IPS-18a (cell line): ENCODE measurements around the gene HTD2.

Experiments
- H3K27ac ChIP-seq: one replicate; pipeline ENCODE4 v1.5.1; 2013; ENCODE audit warnings: low read length
- H3K27me3 ChIP-seq: one replicate; pipeline ENCODE4 v1.6.1; 2013; ENCODE audit warnings: mild to moderate bottlenecking, low read length; ENCODE audit not compliant: control insufficient read depth, insufficient read depth
- H3K36me3 ChIP-seq: one replicate; pipeline ENCODE4 v1.6.1; 2013; ENCODE audit warnings: low read depth, low read length; ENCODE audit not compliant: control insufficient read depth
- H3K4me1 ChIP-seq: one replicate; pipeline ENCODE4 v1.6.1; 2013; ENCODE audit warnings: low read depth, low read length; ENCODE audit not compliant: control insufficient read depth
- H3K4me3 ChIP-seq: one replicate; pipeline ENCODE4 v1.5.1; 2013; ENCODE audit warnings: low read length
- H3K9ac ChIP-seq: one replicate; pipeline ENCODE4 v1.6.1; 2013; ENCODE audit warnings: mild to moderate bottlenecking, low read length, moderate library complexity
- H3K9me3 ChIP-seq: one replicate; pipeline ENCODE4 v1.6.1; 2013; ENCODE audit warnings: low read depth, low read length; ENCODE audit not compliant: control insufficient read depth

Gene HTD2

GRCh38 chr3:58296269-58296668 is 10.1 kb upstream of the HTD2 start:
- no peak overlapping the region for H3K27ac ChIP-seq
- no peaks in the 10 kb centered on the region for H3K36me3 ChIP-seq
- H3K9me3 ChIP-seq: no peaks in the 10 kb centered on the region
- no peak overlapping the region for H3K9ac ChIP-seq
- no peak overlapping the region for H3K4me3 ChIP-seq
- no peaks in the 10 kb centered on the region for H3K27me3 ChIP-seq
- H3K4me1 ChIP-seq: no peaks in the 10 kb centered on the region

GRCh38 chr3:58296843-58297242 is 9.5 kb upstream of the HTD2 start:
- Histone ChIP-seq H3K4me3 (no peak overlapping the region), H3K36me3 (no peaks in the 10 kb centered on the region), H3K4me1 (no peaks in the 10 kb centered on the region), H3K27me3 (no peaks in the 10 kb centered on the region), H3K27ac (no peak overlapping the region), H3K9ac (no peak overlapping the region), H3K9me3 (no peaks in the 10 kb centered on the region)

- H3K27ac ChIP-seq: no peak overlapping the region
- H3K27me3 ChIP-seq: no peaks in the 10 kb centered on the region
- H3K9ac ChIP-seq: no peak overlapping the region
- H3K4me3 ChIP-seq: no peak overlapping the region
- H3K9me3 ChIP-seq: no peaks in the 10 kb centered on the region
- no peaks in the 10 kb centered on the region for H3K4me1 ChIP-seq
- no peaks in the 10 kb centered on the region for H3K36me3 ChIP-seq
Observed at GRCh38 chr3:58298190-58298589, 8.1 kb upstream of the HTD2 start.

DNA sequence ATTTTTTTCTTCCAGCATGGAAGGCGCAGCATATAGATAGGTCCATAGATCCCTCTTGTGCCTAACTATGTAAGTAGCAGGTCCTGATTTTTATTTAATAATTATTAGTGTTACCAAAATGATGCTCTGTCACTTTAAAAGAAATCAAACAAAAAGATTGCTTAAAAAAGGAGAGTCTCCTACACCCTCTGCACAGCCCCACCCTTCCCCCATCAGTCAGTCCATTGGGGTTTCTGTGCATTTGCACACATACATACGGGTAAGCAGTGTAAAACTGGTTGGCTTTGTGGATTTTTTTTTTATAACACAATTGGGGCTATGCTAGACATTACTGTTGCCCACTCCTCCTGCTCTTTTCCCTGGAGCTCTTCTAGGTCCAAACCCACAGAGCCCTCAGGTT is 7.2 kb upstream of the HTD2 start:
- Histone ChIP-seq H3K9ac (no peak overlapping the region), H3K9me3 (no peaks in the 10 kb centered on the region), H3K27me3 (no peaks in the 10 kb centered on the region), H3K4me1 (no peaks in the 10 kb centered on the region), H3K4me3 (no peak overlapping the region), H3K27ac (no peak overlapping the region), H3K36me3 (no peaks in the 10 kb centered on the region)

- H3K9me3 ChIP-seq: no peaks in the 10 kb centered on the region
- H3K36me3 ChIP-seq: no peaks in the 10 kb centered on the region
- H3K4me1 ChIP-seq: no peaks in the 10 kb centered on the region
- H3K4me3 ChIP-seq: no peak overlapping the region
- H3K9ac ChIP-seq: no peak overlapping the region
- no peaks in the 10 kb centered on the region for H3K27me3 ChIP-seq
- H3K27ac ChIP-seq: no peak overlapping the region
Observed at GRCh38 chr3:58299839-58300516, 6.3 kb upstream of the HTD2 start.

- Histone ChIP-seq H3K27me3 (no peaks in the 10 kb centered on the region), H3K27ac (no peak overlapping the region)
Observed at GRCh38 chr3:58307639-58308215, 1.4 kb downstream of the HTD2 start.

GRCh38 chr3:58308728-58309127 is 2.4 kb downstream of the HTD2 start:
- peaks cover 33% of the 10 kb centered on the region for H3K36me3 ChIP-seq
- H3K9me3 ChIP-seq: no peaks in the 10 kb centered on the region
- H3K27ac ChIP-seq: no peak overlapping the region
- H3K4me3 ChIP-seq: no peak overlapping the region
- peaks cover 3% of the 10 kb centered on the region for H3K4me1 ChIP-seq
- H3K9ac ChIP-seq: no peak overlapping the region
- no peaks in the 10 kb centered on the region for H3K27me3 ChIP-seq

More at GRCh38 chr3:58307639-58308215, 1.4 kb downstream of the HTD2 start:
- H3K9me3 ChIP-seq: no peaks in the 10 kb centered on the region
- H3K4me1 ChIP-seq: peaks cover 3% of the 10 kb centered on the region
- H3K36me3 ChIP-seq: peaks cover 26% of the 10 kb centered on the region
- peak overlapping the region; percentile 99 for H3K9ac ChIP-seq
- peak overlapping the region; percentile 100 for H3K4me3 ChIP-seq

DNA sequence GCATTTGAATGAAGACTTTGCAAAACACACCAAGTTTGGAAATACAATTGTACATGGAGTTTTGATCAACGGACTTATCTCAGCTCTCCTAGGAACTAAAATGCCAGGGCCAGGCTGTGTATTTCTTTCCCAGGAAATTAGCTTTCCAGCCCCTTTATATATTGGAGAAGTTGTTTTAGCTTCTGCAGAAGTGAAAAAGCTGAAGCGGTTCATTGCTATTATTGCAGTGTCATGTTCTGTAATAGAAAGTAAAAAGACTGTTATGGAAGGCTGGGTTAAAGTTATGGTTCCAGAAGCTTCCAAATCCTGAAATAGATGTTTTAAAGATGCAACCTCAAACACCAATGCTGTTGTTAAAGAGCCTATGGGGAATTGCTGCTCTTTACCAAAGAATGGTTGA is 11.5 kb downstream of the HTD2 start:
- Histone ChIP-seq H3K4me3 (no peak overlapping the region), H3K4me1 (peaks cover 15% of the 10 kb centered on the region), H3K9ac (no peak overlapping the region), H3K9me3 (no peaks in the 10 kb centered on the region), H3K27ac (no peak overlapping the region), H3K27me3 (no peaks in the 10 kb centered on the region), H3K36me3 (peaks cover 39% of the 10 kb centered on the region)

DNA sequence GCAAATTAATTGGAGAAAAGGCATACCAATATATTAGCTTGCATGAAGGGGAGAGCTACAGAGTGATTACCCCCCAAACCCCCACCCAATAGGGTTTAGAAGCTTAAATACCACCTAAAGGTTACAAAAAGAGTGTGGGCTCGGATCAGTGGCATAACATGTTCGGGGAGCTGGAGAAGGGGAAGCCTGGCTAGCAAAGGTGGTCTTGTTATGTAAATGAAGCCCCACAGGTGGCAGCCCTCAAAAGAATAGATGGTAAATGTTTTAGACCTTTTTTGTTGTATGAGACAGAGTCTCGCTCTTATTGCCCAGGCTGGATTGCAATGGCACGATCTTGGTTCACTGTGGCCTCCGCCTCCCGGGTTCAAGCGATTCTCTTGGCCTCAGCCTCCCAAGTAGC is 15.5 kb downstream of the HTD2 start:
- H3K9ac ChIP-seq: no peak overlapping the region
- H3K36me3 ChIP-seq: peaks cover 16% of the 10 kb centered on the region
- H3K4me1 ChIP-seq: peaks cover 19% of the 10 kb centered on the region
- H3K27me3 ChIP-seq: no peaks in the 10 kb centered on the region
- H3K9me3 ChIP-seq: no peaks in the 10 kb centered on the region
- H3K27ac ChIP-seq: peak overlapping the region; percentile 7
- H3K4me3 ChIP-seq: peak overlapping the region; percentile 37

GRCh38 chr3:58322793-58323192 is 16.5 kb downstream of the HTD2 start:
- Histone ChIP-seq H3K9me3 (no peaks in the 10 kb centered on the region), H3K4me1 (peaks cover 19% of the 10 kb centered on the region), H3K36me3 (peaks cover 6% of the 10 kb centered on the region), H3K4me3 (no peak overlapping the region), H3K27me3 (no peaks in the 10 kb centered on the region), H3K27ac (no peak overlapping the region), H3K9ac (no peak overlapping the region)

DNA sequence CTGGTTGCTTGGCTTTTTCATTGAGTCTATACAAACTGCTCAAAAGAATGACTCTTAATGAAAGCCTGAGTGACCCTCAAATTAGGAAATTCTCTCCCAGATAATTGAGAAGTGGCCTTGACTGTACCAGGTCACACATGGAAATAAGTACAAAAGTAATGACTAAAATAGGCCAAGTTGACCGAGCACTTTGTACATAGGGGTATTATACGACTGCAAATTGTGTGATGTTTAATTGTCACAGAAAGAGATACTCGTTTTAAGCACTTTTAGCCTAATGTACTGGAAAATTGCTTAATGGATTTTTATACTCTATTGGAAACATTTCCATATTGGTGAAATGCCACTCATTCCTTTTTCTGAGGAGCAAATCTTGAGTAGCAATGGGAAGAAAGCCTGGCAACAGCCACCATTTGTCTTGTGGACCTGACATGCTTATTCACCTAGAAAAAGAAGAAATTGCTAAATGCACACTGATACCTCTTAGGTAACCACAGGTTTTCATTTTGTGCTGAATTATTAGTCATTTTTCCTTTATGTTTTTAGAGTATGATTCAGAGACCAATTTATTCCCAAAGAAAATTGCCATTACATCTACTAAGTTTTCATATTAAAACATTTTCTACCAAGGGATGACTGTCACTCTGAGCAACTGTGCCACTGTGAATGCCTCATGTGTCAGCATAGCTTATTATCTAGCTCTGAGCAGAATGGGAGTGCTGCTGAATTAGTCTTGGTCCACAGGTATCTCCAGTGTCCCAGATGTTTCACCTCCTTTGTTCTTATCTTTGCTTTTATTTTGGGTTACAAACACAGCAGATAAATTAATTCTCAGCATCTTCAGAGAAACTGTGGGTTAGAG is 17.4 kb downstream of the HTD2 start:
- H3K9me3 ChIP-seq: no peaks in the 10 kb centered on the region
- no peak overlapping the region for H3K4me3 ChIP-seq
- no peak overlapping the region for H3K9ac ChIP-seq
- no peak overlapping the region for H3K27ac ChIP-seq
- H3K27me3 ChIP-seq: no peaks in the 10 kb centered on the region
- no peaks in the 10 kb centered on the region for H3K36me3 ChIP-seq
- H3K4me1 ChIP-seq: peaks cover 19% of the 10 kb centered on the region
